HG02938 (cell line): ENCODE measurements around the gene BIRC7.

Source experiments
- ATAC-seq: cut with Tn5 transposase; IDR thresholded peaks from one replicate; pipeline ENCODE4 v1.9.1; 2021; ENCODE audit warnings: mild to moderate bottlenecking, moderate library complexity; ENCODE audit not compliant: unreplicated experiment

BIRC7 gene

GRCh38 chr20:63261795-63262528 is 26.3 kb downstream of the BIRC7 start:
- no peak for ATAC-seq

GRCh38 chr20:63262836-63263235 is 27.1 kb downstream of the BIRC7 start:
- no peak for ATAC-seq

- ATAC-seq, result no peak
Measured at GRCh38 chr20:63264000-63264399, 28.3 kb downstream of the BIRC7 start.

GRCh38 chr20:63264519-63264918 is 28.8 kb downstream of the BIRC7 start:
- no peak for ATAC-seq

GRCh38 chr20:63265891-63266515 is 30.3 kb downstream of the BIRC7 start:
- no peak for ATAC-seq

- ATAC-seq, result no peak
Measured at GRCh38 chr20:63267691-63268090, 32.0 kb downstream of the BIRC7 start.

- ATAC-seq, result no peak
Measured at GRCh38 chr20:63268256-63268655, 32.6 kb downstream of the BIRC7 start.

- no peak for ATAC-seq
Measured at GRCh38 chr20:63268671-63269439, 33.1 kb downstream of the BIRC7 start.

GRCh38 chr20:63269724-63270123 is 34.0 kb downstream of the BIRC7 start:
- ATAC-seq, result no peak

GRCh38 chr20:63270606-63271325 is 35.1 kb downstream of the BIRC7 start:
- ATAC-seq, result no peak

GRCh38 chr20:63272105-63273058 is 36.7 kb downstream of the BIRC7 start, which contains the start of gene ARFGAP1:
ARFGAP1 (plus strand) TSS chr20:63272813; CDS start chr20:63275581, 2,768 bp downstream.
- ATAC-seq, result peak; percentile 75

GRCh38 chr20:63273059-63273579 is 37.4 kb downstream of the BIRC7 start:
- ATAC-seq, result no peak

- no peak for ATAC-seq
Measured at GRCh38 chr20:63273635-63274380, 38.1 kb downstream of the BIRC7 start.

GRCh38 chr20:63274381-63275228 is 38.9 kb downstream of the BIRC7 start:
- ATAC-seq, result no peak

GRCh38 chr20:63275825-63276224 is 40.1 kb downstream of the BIRC7 start:
- no peak for ATAC-seq

- ATAC-seq, result no peak
Measured at GRCh38 chr20:63276956-63277355, 41.3 kb downstream of the BIRC7 start.

- no peak for ATAC-seq
Measured at GRCh38 chr20:63277466-63278272, 42.0 kb downstream of the BIRC7 start.
